Hippocampal formation (tissue), 2 donors: ENCODE results near the gene FRY.
"Not testable (repeated sequence)": the region's sequence is repeated elsewhere in the genome, so short reads cannot be mapped to it uniquely, and the experiment has no call there.

Experiments
- DNase-seq, 2 donors: peaks; one replicate each; lab custom pipeline; 2025; lab: John Stamatoyannopoulos, UW

The FRY gene

DNA sequence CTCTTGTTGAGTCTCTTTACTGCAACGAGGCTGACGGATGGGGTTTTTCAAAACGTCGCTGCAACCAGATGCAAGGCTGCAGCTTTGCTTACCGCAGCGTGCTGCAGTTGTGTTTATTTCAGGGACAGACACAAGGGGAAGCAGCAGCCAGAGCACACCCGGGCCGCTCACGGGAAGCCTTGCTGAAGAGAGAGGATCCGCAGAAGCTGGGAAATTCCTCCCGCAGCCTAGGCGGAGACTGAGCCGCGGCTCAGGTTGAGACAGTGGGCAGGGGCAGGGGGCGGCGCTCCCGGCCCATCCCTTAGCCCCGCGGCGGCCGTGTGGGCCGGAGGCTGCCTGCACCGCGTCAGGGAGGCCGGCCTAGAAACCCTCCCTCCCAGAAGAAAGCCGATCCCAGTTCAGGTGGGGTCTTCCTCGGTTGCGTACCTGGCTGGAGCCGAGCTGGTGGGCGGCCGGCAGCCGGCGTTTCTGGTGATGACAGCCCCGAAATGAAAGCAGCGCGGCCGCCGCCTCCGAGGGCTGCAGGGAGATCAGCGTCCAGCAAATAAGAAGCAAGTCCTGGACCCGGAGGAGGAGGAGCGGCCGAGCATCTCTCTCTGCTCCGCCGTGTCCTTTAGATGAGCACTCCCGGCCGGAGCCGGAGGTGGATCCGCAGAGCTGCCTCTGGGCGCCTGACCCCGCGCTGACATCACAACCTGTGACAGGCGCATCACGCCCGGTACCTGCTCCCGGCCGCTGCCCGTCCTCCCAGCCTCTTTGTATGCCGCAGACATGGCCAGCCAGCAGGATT, at the start of gene FRY:
FRY (plus strand) TSS at position 750 of the 790 bp plus-strand sequence; CDS start at position 772, 22 bp downstream.
- DNase-seq: peak; percentile 38 to 51

GRCh38 chr13:31982124-31982523, 49.5 kb upstream of the FRY start:
- DNase-seq: no peak

DNA sequence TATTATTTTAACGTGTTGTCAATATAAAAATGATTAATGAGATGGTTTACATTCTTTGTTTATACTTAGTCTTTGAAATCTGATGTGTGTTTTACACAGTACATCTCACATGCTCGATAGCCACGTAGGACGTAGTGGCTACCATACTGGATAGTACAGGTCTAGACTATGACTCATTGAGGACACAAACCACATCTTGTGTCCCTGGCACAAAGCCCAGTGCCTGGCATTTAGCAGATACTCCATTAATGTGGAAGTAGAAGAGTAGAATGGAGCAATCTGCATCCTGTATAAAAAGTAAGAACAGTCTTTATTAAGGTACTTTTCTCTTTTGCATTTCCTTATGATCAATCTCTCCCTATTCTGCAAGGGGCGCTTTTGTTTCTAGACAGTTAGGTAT, 49.0 kb upstream of the FRY start:
- DNase-seq: no peak

DNA sequence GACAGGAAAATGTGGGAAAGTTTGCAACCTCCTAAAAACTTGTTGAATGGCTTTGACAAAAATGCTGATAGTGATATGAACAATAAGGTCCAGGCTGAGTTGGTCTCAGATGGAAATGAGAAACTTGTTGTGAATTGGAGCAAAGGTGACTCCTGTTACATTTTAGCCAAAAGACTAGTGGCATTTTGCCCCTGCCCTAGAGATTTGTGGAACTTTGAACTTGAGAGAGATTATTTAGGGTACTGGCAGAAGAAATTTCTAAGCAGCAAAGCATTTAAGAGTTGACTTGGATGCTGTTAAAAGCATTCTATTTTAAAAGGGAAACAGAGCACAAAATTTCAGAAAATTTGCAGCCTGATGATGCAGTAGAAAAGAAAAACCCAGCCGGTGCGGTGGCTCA, 47.9 kb upstream of the FRY start:
- DNase-seq: not testable (repeated sequence)

DNA sequence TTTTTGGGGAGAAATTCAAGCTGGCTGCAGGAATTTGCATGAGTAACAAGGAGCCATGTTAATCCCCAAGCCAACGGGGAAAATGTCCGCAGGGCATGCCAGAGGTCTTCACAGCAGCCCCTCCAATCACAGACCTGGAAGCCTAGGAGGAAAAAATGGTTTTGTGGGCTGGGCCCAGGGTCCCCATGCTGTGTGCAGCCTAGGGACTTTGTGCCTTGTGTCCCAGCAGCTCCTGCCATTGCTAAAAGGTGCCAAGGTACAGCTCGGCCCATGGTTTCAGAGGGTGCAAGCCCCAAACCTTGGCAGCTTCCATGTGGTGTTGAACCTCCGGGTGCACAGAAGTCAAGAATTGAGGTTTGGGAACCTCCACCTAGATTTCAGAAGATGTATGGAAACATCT, 47.2 kb upstream of the FRY start:
- not testable (repeated sequence) for DNase-seq

DNA sequence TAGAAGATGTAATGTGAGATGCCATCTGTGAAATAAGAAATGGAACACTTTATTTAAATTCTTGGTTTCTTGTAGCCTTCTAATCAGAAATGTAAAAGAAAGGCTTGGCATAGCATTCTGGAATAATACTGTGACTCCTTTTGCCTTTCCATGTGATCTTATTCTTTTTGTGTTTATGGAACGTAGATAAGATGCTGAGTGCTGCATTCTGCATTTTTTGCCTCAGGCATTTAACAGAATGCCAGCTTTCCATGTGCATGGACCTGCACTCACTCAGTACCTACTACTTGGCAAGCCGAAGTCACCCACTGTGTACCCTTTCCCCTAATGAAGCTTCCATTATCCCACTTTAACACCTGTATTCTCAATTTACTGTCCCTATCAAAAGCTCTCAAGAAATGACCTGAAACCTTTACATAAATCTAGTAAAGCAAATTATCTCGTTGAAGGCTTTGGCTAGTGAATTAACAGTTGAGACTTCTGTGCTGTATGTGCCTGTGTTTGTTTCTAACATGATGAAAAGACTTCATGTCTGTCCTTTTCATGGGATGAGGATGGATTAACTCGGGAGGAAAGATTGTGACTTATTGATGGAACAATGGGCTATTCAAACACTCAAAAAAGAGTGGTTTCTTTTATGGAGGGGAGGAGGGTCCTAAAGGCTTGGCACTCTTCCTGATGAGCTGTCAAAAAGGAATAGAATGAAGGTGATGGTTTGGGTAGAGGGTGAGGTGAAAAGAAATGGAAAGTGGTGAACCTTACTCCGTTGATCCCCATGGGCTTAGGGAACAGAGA, 44.7 kb upstream of the FRY start:
- no peak for DNase-seq

GRCh38 chr13:31987535-31988170, 43.9 kb upstream of the FRY start:
- DNase-seq: no peak

DNA sequence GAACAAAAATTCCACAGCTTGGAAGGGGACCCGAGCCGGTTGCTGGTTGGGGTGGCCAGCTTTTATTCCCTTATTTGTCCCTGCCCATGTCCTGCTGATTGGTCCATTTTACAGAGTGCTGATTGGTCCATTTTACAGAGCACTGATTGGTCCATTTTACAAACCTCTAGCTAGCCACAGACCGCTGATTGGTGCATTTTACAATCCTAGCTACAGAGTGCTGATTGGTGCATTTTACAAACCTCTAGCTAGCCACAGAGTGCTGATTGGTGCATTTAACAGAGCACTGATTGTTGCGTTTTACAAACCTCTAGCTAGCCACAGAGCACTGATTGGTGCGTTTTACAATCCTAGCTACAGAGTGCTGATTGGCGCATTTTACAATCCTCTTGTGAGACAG, 37.2 kb upstream of the FRY start:
- DNase-seq: not testable (repeated sequence)

GRCh38 chr13:31996601-31997000, 35.0 kb upstream of the FRY start:
- DNase-seq: no peak

GRCh38 chr13:31997641-31998040, 33.9 kb upstream of the FRY start:
- no peak for DNase-seq

GRCh38 chr13:31998131-31998530, 33.4 kb upstream of the FRY start:
- no peak for DNase-seq

DNA sequence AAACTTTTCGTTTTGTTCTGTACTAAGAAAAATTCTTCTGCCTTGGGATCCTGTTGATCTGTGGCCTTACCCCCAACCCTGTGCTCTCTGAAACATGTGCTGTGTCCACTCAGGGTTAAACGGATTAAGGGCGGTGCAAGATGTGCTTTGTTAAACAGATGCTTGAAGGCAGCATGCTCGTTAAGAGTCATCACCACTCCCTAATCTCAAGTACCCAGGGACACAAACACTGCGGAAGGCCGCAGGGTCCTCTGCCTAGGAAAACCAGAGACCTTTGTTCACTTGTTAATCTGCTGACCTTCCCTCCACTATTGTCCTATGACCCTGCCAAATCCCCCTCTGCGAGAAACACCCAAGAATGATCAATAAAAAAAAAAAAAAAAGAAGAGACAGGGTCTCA, 30.8 kb upstream of the FRY start:
- DNase-seq: not testable (repeated sequence)

- DNase-seq: no peak
Measured at GRCh38 chr13:32001154-32001768, 30.3 kb upstream of the FRY start.

DNA sequence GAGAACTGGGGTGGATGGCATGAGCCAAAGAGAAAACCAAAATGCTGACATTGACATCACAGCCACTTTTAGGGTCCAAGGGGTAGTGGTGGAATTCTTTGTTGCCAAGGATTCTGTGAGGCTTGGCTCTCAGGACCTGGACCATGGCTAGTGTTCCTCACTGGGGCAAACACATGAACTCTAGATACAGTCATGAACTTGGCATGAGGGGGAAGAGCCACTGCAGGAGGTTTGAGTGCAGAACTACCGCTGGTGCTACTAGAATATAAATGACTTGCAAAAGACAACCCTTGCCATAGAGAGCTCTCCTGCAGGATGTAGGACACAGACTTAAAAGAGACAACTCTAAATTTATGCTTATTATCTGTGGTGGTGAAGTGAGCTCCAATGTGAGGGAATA, 29.8 kb upstream of the FRY start:
- DNase-seq: no peak

DNA sequence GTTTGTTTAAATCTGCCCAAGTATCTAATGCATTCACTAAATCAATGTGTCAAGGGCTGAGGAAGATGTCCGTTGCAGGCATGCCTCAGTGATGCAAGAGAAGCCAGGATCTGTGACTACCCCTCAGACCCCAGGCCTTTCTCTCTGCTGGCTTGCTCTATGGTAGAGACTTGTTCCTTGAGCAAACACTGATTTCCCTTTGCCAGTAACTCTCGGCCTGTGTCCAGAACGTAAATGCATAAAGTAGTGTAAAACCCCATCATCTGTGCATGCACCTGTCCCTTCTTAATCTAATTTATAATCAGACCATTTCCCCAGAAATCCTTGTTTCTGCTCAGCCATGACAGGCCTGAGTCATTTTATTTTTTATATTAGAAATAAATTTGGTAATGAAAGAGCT, 28.7 kb upstream of the FRY start:
- DNase-seq: no peak

- no peak for DNase-seq
Measured at GRCh38 chr13:32007494-32007893, 24.1 kb upstream of the FRY start.

DNA sequence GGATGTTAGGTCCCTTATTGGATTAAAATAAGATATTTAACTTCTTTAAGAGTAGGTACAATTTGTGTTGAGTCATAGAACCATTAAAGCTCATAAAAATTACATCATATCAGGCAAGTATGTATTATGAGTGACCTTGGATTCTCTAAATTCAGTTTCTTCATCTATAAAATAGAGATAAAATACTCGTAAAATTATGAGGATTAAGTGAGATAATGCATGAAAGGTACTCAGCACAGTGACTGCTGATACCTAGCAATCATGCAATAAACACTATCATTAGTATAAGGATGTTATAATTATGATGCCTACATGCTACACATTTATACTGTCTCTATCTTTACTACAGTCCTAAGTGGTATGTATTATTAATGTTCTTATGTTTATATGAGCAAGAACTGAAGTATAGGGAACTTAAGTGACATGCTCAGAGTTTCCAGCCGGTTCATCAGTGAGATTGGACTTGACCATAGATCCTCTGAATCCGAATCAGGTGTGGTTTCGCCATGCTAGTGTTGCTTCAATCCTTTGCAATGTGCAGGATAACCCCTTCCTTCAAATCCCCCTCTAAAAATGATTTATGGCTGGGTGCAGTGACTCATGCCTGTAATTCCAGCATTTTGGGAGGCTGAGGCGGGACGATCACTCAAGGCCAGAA, 22.9 kb upstream of the FRY start:
- DNase-seq: no peak

DNA sequence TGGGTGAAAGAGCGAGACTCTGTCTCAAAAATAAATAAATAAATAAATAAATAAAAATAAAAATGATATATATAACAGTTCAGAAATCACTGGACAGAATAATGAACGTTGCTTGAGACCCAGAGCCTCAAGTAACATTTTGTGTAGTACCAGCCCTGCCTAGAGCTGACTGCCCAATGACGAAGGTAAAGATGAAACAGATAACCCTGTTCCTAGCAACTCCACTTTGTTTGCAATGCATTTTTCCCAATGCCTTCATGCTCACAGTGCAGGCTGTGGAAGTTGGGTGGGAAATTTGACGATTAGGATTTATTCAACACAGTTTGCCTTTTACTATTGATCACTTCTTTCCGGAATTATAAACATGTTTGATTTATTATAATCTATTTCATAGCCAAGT, 22.2 kb upstream of the FRY start:
- no peak for DNase-seq

DNA sequence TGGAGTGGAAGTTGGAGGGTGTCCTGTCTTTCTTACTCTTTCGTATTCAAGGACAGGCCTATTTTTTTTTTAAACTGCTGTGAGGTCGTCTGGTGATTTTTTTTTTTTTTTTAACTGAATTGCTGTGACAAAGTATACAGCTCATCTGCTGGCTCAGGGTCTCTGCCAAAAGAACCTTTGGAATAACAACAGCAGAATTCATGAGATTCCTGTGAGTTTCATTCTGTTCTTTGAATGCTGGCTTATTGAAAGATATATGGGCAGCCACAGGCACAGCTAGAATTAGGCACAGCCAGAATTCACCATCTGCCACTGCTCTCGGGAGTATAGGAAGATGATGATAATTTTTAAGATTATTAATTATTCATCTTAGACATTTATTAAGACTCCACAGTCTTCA, 21.4 kb upstream of the FRY start:
- no peak for DNase-seq

DNA sequence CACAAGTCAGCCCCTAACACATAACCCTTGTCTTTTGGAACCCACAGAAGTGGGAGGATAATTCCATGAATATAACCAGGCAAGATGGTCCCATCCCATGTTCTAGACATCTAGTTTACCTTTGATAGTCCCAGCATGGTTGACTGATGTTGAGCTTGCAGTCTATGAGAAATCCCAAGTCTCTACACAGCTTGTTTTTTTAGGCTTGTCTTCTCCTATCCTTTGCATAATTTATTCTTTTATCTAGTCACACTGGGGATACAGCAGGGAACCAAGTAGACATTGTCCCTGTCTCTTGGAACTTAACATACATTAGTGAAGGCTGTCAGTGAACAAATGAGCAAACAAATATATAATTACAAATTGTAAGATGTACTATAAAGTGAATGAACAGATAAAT, 19.6 kb upstream of the FRY start:
- DNase-seq: no peak

- DNase-seq: no peak
Measured at GRCh38 chr13:32013181-32013580, 18.4 kb upstream of the FRY start.

- no peak for DNase-seq
Measured at GRCh38 chr13:32016119-32016518, 15.5 kb upstream of the FRY start.
